Measurements from ENCODE around the gene NDUFV3. TPM values are rescaled to one million over a fixed set of nuclear protein-coding genes. Genes with fewer than 3 reads are reported as not detected.
"Not testable (repeated sequence)": the region's sequence is repeated elsewhere in the genome, so short reads cannot be mapped to it uniquely, and the experiment has no call there.

The NDUFV3 gene
- total and polyA plus RNA-seq, 2 of the 8 experiments (the other 6 are each of a cell fraction or from before 2014, with no cell fraction given), result 17.0 to 44.4 TPM

GRCh38 chr21:42938606-42938995 lies 45.5 kb downstream of the NDUFV3 start:
- POLR2A ChIA-PET (ENCODE audit: partially characterized antibody), result interaction anchor here (1.3 to 3.6 kb wide), 6 partner anchors 9 to 53 kb away, joined by 4 to 37 read pairs (median 7); partner anchors contain the start of gene ERVH48-1
- H3K9me3 ChIP-seq (ENCODE audit: insufficient read depth in 2 of 2, low read depth in 1 of 2, low read length in 1 of 2); H3K56ac ChIP-seq (replicated peaks; ENCODE audit: insufficient read length, low read depth, low read length); H4K5ac ChIP-seq (ENCODE audit: insufficient read length, low read depth, low read length); H3K9ac ChIP-seq (replicated peaks in 1 of 4; ENCODE audit: extremely low read depth in 1 of 4, low read depth in 3 of 4, low read length in 3 of 4); H3K27ac ChIP-seq (ENCODE audit: low read depth, low read length); H4K91ac ChIP-seq (replicated peaks; ENCODE audit: insufficient read length, low read length); DNase-seq (ENCODE audit: low read depth in 1 of 2, low spot score in 2 of 2); H4K20me1 ChIP-seq (replicated peaks in 1 of 2; ENCODE audit: control insufficient read depth in 1 of 2, insufficient read depth in 2 of 2, low read length in 2 of 2); H3K79me2 ChIP-seq (ENCODE audit: control insufficient read depth in 1 of 2, insufficient read depth in 2 of 2, low read length in 2 of 2); H3K23ac ChIP-seq (ENCODE audit: insufficient read length); H3K27me3 ChIP-seq (replicated peaks in 1 of 4; ENCODE audit: control insufficient read depth in 3 of 4, extremely low read depth in 1 of 4, insufficient read depth in 3 of 4, low read length in 3 of 4); FAIRE-seq; H3K79me1 ChIP-seq (ENCODE audit: low read depth, low read length); H3K4me2 ChIP-seq (ENCODE audit: insufficient read depth in 1 of 2, low read depth in 2 of 2, low read length in 2 of 2); H3K14ac ChIP-seq (ENCODE audit: insufficient read length); H3K23me2 ChIP-seq (ENCODE audit: low read depth, low read length); H3K36me3 ChIP-seq (ENCODE audit: control insufficient read depth in 2 of 4, insufficient read depth in 4 of 4, low read length in 3 of 4); H2AFZ ChIP-seq (ENCODE audit: low read length); H4K8ac ChIP-seq (ENCODE audit: extremely low read depth, insufficient read depth, low read length); H3K4me3 ChIP-seq (ENCODE audit: extremely low read depth in 1 of 4, insufficient read depth in 2 of 4, low read depth in 3 of 4, low read length in 4 of 4); H2BK15ac ChIP-seq (ENCODE audit: low read length): not testable (repeated sequence)
- peak; percentile 13 to 22 (median 19); a peak in 3 of 4 replicates for TF ChIP-seq CTCF (IDR thresholded peaks at IDR 0.05; ENCODE audit: control extremely low read depth in 1 of 3, insufficient read depth in 1 of 3, low read depth in 1 of 3, low read length in 3 of 3)
- peak; percentile 13 to 28; a peak in 2 of 4 replicates for TF ChIP-seq RAD21 (IDR thresholded peaks at IDR 0.05 in 1 of 2, conservative IDR thresholded peaks at IDR 0.05 in 1 of 2; ENCODE audit: low read depth in 2 of 2, low read length in 2 of 2)
- H2BK120ac ChIP-seq (replicated peaks; ENCODE audit: low read depth, low read length), result peak overlapping the region; percentile 62
- H2BK20ac ChIP-seq (ENCODE audit: low read length), result peak overlapping the region; percentile 88
- WGBS, 2 experiments (ENCODE audit: extremely low coverage in 1 of 2, insufficient coverage in 1 of 2, insufficient read length in 1 of 2, insufficient replicate concordance in 2 of 2, low coverage in 1 of 2, low lambda C conversion rate in 2 of 2, missing lambda C conversion rate in 1 of 2), result 84% methylated on average over 6 of the region's 6 CpGs; no CpG with 5 or more reads in 1 of the 2 experiments
- peak overlapping the region; percentile 21 for H3K4ac ChIP-seq (replicated peaks; ENCODE audit: insufficient read length, low read depth, low read length)
- peaks cover 0 to 25% (median 12%) of the 10 kb centered on the region in 4 experiments; a peak in 6 of 7 replicates for H3K4me1 ChIP-seq (replicated peaks in 1 of 4; ENCODE audit: control insufficient read depth in 3 of 4, insufficient read depth in 4 of 4, low read length in 3 of 4)
- peak overlapping the region; percentile 84 for H2AK5ac ChIP-seq (ENCODE audit: low read depth, low read length)
- CTCF ChIA-PET (ENCODE audit: partially characterized antibody), result interaction anchor here (0.8 to 3.2 kb wide), 4 partner anchors 11 to 33 kb away, joined by 3 to 10 read pairs (median 6); no protein-coding TSS in a partner anchor
- peak overlapping the region; percentile 98; the same call in 1 of the 2 replicates for H2BK5ac ChIP-seq (ENCODE audit: low read depth, low read length)
- peak overlapping the region; percentile 94 for H3K18ac ChIP-seq (ENCODE audit: extremely low read depth, low read length)
- peak overlapping the region; percentile 86 for H2BK12ac ChIP-seq (ENCODE audit: low read depth, low read length)

All from H1 (cell line).